ENCODE measurements around the gene C1QB.
A peak's percentile ranks its signal among the peaks of the same experiment; 100 is the strongest.

- TF ChIP-seq GABPA (IDR thresholded peaks at IDR 0.05; ENCODE audit: low read depth) (no peak), CTCF (IDR thresholded peaks at IDR 0.05; ENCODE audit: insufficient read depth, low read length) (no peak), POLR2AphosphoS5 (IDR thresholded peaks at IDR 0.05; ENCODE audit: low read depth) (no peak), REST (IDR thresholded peaks at IDR 0.05; ENCODE audit: insufficient replicate concordance, low read depth) (peak; percentile 100), SPI1 (IDR thresholded peaks at IDR 0.05; ENCODE audit: borderline replicate concordance, low read depth) (no peak)
Observed at GRCh38 chr1:22611530-22611947, 41.5 kb upstream of the C1QB start.

Data from HL-60 (cell line).